Keratinocyte (primary cell): Measurements from ENCODE around the gene IL31RA.

Experiments used
- EZH2 ChIP-seq: IDR thresholded peaks from one replicate; pipeline ENCODE4 v1.6.1; 2012; ENCODE audit warnings: inconsistent platforms, mild to moderate bottlenecking, low read length, moderate library complexity
- TF ChIP-seq, protein P1 (sequence below), 3 experiments: IDR thresholded peaks in 1 of 3; conservative IDR thresholded peaks in 1 of 3; optimal IDR thresholded peaks in 1 of 3; 2 replicates in 2 of 3; 3 replicates in 1 of 3; pipeline versions ENCODE3 to v1.5.1; 2011; ENCODE audit warnings: low read length in 3 of 3, mild to moderate bottlenecking in 3 of 3, moderate library complexity in 2 of 3, control low read depth in 1 of 3, inconsistent platforms in 1 of 3; ENCODE audit not compliant: insufficient read depth in 2 of 3; ENCODE audit errors: extremely low read depth in 1 of 3

- TF ChIP-seq EZH2: no peak
- TF ChIP-seq, protein P1, sequence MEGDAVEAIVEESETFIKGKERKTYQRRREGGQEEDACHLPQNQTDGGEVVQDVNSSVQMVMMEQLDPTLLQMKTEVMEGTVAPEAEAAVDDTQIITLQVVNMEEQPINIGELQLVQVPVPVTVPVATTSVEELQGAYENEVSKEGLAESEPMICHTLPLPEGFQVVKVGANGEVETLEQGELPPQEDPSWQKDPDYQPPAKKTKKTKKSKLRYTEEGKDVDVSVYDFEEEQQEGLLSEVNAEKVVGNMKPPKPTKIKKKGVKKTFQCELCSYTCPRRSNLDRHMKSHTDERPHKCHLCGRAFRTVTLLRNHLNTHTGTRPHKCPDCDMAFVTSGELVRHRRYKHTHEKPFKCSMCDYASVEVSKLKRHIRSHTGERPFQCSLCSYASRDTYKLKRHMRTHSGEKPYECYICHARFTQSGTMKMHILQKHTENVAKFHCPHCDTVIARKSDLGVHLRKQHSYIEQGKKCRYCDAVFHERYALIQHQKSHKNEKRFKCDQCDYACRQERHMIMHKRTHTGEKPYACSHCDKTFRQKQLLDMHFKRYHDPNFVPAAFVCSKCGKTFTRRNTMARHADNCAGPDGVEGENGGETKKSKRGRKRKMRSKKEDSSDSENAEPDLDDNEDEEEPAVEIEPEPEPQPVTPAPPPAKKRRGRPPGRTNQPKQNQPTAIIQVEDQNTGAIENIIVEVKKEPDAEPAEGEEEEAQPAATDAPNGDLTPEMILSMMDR (optimal IDR thresholded peaks at IDR 0.05 in 1 of 3, IDR thresholded peaks at IDR 0.05 in 1 of 3, conservative IDR thresholded peaks at IDR 0.05 in 1 of 3; ENCODE audit: extremely low read depth in 1 of 3, insufficient read depth in 2 of 3, low read length in 3 of 3): no peak
Observed at GRCh38 chr5:55966284-55966683, 115.1 kb downstream of the IL31RA start.
